HepG2 (cell line): ENCODE data around the gene MTX1. TPM values are rescaled to one million over a fixed set of nuclear protein-coding genes. Genes with fewer than 3 reads are reported as not detected.
A peak's percentile ranks its signal among the peaks of the same experiment; 100 is the strongest.

Source experiments
- AGO2 ChIP-seq: fragments of 200-400 bp; formaldehyde crosslinking; optimal IDR thresholded peaks from 2 replicates; pipeline ENCODE3; 2017; ENCODE audit warnings: mild to moderate bottlenecking, low read depth, low read length, moderate library complexity
- EHMT2 ChIP-seq: fragments of 200-600 bp; sonication (generic); IDR thresholded peaks from 2 replicates; pipeline ENCODE4 v1.7.0; 2017; ENCODE audit warnings: antibody characterized with exemption, low read depth, low read length, borderline replicate concordance
- KLF11 ChIP-seq: IDR thresholded peaks from 2 replicates; pipeline ENCODE4 v1.6.1; 2016; ENCODE audit warnings: missing compliant biosample characterization
- NKX3-1 ChIP-seq: sonication (generic); formaldehyde crosslinking; IDR thresholded peaks from 2 replicates; pipeline ENCODE4 v1.5.0; 2020; ENCODE audit warnings: missing genetic modification reagents
- ONECUT2 ChIP-seq: sonication (generic); formaldehyde crosslinking; IDR thresholded peaks from 2 replicates; pipeline ENCODE4 v1.4.0; 2020; ENCODE audit warnings: missing genetic modification reagents
- PHF8 ChIP-seq: sonication (generic); formaldehyde crosslinking; IDR thresholded peaks from 2 replicates; pipeline ENCODE4 v1.5.0; 2020; ENCODE audit warnings: missing genetic modification reagents
- RAD51 ChIP-seq: fragments of 450-650 bp; IDR thresholded peaks from 2 replicates; pipeline ENCODE4 v1.6.1; 2016; ENCODE audit warnings: borderline replicate concordance
- RORA ChIP-seq: sonication (generic); formaldehyde crosslinking; IDR thresholded peaks from 2 replicates; pipeline ENCODE4 v1.5.0; 2020; ENCODE audit warnings: mild to moderate bottlenecking, missing genetic modification reagents, moderate library complexity
- TBX2 ChIP-seq: sonication (generic); formaldehyde crosslinking; IDR thresholded peaks from 2 replicates; pipeline ENCODE4 v1.5.0; 2020; ENCODE audit warnings: missing genetic modification reagents, mild to moderate bottlenecking, borderline replicate concordance
- U2AF1 ChIP-seq: fragments of 200-400 bp; formaldehyde crosslinking; optimal IDR thresholded peaks from 2 replicates; pipeline ENCODE3; 2017; ENCODE audit warnings: mild to moderate bottlenecking, low read depth, low read length
- XBP1 ChIP-seq: sonication (generic); formaldehyde crosslinking; IDR thresholded peaks from 2 replicates; pipeline ENCODE4 v1.5.0; 2020; ENCODE audit warnings: missing genetic modification reagents
- YEATS2 ChIP-seq: sonication (generic); formaldehyde crosslinking; IDR thresholded peaks from 2 replicates; pipeline ENCODE4 v1.4.0; 2020; ENCODE audit warnings: missing genetic modification reagents, borderline replicate concordance
- ZFYVE20 ChIP-seq: sonication (generic); formaldehyde crosslinking; IDR thresholded peaks from 2 replicates; pipeline ENCODE4 v1.8.0; 2023; ENCODE audit warnings: low read depth, mild to moderate bottlenecking, moderate library complexity, missing genetic modification reagents, borderline replicate concordance
- ZNF12 ChIP-seq: sonication (generic); formaldehyde crosslinking; IDR thresholded peaks from 2 replicates; pipeline ENCODE4 v1.5.0; 2020; ENCODE audit warnings: missing genetic modification reagents
- ZNF232 ChIP-seq: sonication (generic); formaldehyde crosslinking; IDR thresholded peaks from 2 replicates; pipeline ENCODE4 v1.4.0; 2020; ENCODE audit warnings: missing genetic modification reagents, borderline replicate concordance
- ZNF282 ChIP-seq: fragments of 450-650 bp; IDR thresholded peaks from 2 replicates; pipeline ENCODE4 v1.6.1; 2018; ENCODE audit not compliant: partially characterized antibody
- ZNF547 ChIP-seq: sonication (generic); formaldehyde crosslinking; IDR thresholded peaks from 2 replicates; pipeline ENCODE4 v1.5.1; 2020; ENCODE audit warnings: mild to moderate bottlenecking, missing genetic modification reagents
- ZNF850 ChIP-seq: sonication (generic); formaldehyde crosslinking; conservative IDR thresholded peaks from 2 replicates; pipeline ENCODE4 v1.9.0; 2021; ENCODE audit warnings: mild to moderate bottlenecking, missing genetic modification reagents
- ZNF878 ChIP-seq: sonication (generic); formaldehyde crosslinking; IDR thresholded peaks from 2 replicates; pipeline ENCODE4 v1.8.1; 2023; ENCODE audit warnings: mild to moderate bottlenecking, missing genetic modification reagents, moderate library complexity
- polyA plus RNA-seq, 8 experiments: library from polyadenylated mRNA; depleted of rRNA in 3 of 8; stranded (reverse) in 7 of 8; unstranded in 1 of 8; fragments of >200 nt; fragmentation: Illumina TruSeq in 4 of 8; extraction: Trizol in 4 of 8; gene quantifications; 2 replicates each; pipeline versions ENCODE4 v1.2.1 to v1.2.3, GENCODE V29; 2011 to 2016; ENCODE audit warnings: low read depth in 4 of 8, missing spikeins in 1 of 8, mixed read lengths in 1 of 8; ENCODE audit not compliant: insufficient read depth in 1 of 8
- total RNA-seq, 5 experiments: library from RNA; depleted of rRNA; stranded (reverse); fragments of >200 nt; fragmentation: Illumina TruSeq; extraction: Trizol; gene quantifications; 2 replicates each; pipeline ENCODE4 v1.2.3, GENCODE V29; 2016; ENCODE audit warnings: low read depth in 1 of 5
- TF ChIP-seq, protein P1 (sequence below), 2 experiments: sonication (generic) in 1 of 2; formaldehyde crosslinking in 1 of 2; IDR thresholded peaks; 2 replicates each; pipeline versions ENCODE4 v1.5.1 to v1.6.1; 2011 to 2020; ENCODE audit warnings: borderline replicate concordance in 1 of 2, low read depth in 1 of 2, low read length in 1 of 2, mild to moderate bottlenecking in 1 of 2, missing genetic modification reagents in 1 of 2, moderate library complexity in 1 of 2
- TF ChIP-seq, protein P2 (sequence below): sonication (generic); formaldehyde crosslinking; IDR thresholded peaks from 2 replicates; pipeline ENCODE4 v1.5.0; 2020; ENCODE audit warnings: mild to moderate bottlenecking, missing genetic modification reagents
- TF ChIP-seq, protein P3 (sequence below): IDR thresholded peaks from 2 replicates; pipeline ENCODE4 v1.6.1; 2016; ENCODE audit warnings: missing genetic modification reagents, missing compliant biosample characterization
- TF ChIP-seq, protein P4 (sequence below): sonication (generic); formaldehyde crosslinking; IDR thresholded peaks from 2 replicates; pipeline ENCODE4 v1.5.0; 2020; ENCODE audit warnings: missing genetic modification reagents
- TF ChIP-seq, protein P5 (sequence below): IDR thresholded peaks from 2 replicates; pipeline ENCODE4 v1.6.1; 2016; ENCODE audit warnings: missing biosample characterization, missing genetic modification reagents, low read depth

Gene MTX1
- total and polyA plus RNA-seq, 2 of the 13 experiments (the other 11 are each of a cell fraction or from before 2014, with no cell fraction given): 64.5 to 72.6 TPM

DNA sequence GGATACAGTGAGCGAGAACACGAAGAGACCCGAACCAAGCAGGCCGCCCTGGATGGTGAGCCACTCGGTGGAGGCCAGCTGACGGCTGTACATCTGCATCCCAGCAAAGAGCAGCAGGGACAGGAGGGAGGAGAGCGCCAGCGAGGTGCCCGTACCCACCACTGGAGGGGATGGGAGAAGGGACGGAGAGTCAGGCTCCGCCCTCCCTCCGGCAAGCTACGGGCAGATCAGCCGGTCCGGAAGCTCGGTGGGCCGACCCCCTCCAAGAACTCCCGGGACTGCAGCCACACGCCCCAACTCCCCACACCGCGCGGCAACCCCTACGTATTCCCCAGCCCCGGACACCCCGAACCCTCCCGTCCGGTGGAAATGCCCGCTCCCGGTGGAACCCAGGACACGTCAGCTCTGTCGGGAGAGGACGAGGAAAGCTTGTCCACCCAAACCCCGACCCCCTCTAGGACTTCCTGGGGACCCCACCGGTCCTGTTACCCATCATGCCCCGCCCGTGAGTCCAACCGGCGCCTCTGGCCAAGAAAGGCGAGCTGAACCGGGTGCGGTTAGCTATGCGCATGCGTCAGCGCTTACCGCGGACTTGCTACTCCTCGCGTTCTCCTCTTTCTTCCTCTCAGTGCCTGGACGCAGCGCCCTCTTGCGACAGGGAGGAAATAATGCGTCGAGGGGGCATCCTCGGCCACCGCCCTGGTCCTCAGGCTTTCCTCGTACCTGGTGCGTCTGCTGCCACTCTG lies 35.6 kb upstream of the MTX1 start, which contains the start of gene KRTCAP2 (continued):
- TF ChIP-seq ZNF12 (CRISPR knock-in tag): no peak
- TF ChIP-seq RORA (CRISPR knock-in tag): no peak
- 0 out of 2 replicates have a peak, but pooled peaks have one; percentile 52 for TF ChIP-seq NKX3-1 (CRISPR knock-in tag)
- peak; percentile 93 for TF ChIP-seq AGO2
- TF ChIP-seq, protein P1, sequence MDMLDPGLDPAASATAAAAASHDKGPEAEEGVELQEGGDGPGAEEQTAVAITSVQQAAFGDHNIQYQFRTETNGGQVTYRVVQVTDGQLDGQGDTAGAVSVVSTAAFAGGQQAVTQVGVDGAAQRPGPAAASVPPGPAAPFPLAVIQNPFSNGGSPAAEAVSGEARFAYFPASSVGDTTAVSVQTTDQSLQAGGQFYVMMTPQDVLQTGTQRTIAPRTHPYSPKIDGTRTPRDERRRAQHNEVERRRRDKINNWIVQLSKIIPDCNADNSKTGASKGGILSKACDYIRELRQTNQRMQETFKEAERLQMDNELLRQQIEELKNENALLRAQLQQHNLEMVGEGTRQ (IDR thresholded peaks at IDR 0.05; ENCODE audit: low read depth, low read length): no peak
- TF ChIP-seq, protein P1 (CRISPR knock-in tag; IDR thresholded peaks at IDR 0.05; ENCODE audit: borderline replicate concordance): no peak; the same call in 1 of the 2 replicates
- TF ChIP-seq PHF8 (CRISPR knock-in tag): peak; percentile 78
- TF ChIP-seq RAD51: no peak
- TF ChIP-seq ZNF878 (CRISPR knock-in tag): no peak
- TF ChIP-seq YEATS2: peak; percentile 97; the same call in 1 of the 2 replicates
- TF ChIP-seq ONECUT2 (CRISPR knock-in tag): 0 out of 2 replicates have a peak, but pooled peaks have one; percentile 22
- TF ChIP-seq ZNF547 (CRISPR knock-in tag): peak; percentile 65; the same call in 1 of the 2 replicates
- TF ChIP-seq XBP1 (CRISPR knock-in tag): no peak
- peak; percentile 76 for TF ChIP-seq TBX2 (CRISPR knock-in tag)
- TF ChIP-seq, protein P2, sequence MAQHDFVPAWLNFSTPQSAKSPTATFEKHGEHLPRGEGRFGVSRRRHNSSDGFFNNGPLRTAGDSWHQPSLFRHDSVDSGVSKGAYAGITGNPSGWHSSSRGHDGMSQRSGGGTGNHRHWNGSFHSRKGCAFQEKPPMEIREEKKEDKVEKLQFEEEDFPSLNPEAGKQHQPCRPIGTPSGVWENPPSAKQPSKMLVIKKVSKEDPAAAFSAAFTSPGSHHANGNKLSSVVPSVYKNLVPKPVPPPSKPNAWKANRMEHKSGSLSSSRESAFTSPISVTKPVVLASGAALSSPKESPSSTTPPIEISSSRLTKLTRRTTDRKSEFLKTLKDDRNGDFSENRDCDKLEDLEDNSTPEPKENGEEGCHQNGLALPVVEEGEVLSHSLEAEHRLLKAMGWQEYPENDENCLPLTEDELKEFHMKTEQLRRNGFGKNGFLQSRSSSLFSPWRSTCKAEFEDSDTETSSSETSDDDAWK (CRISPR knock-in tag): no peak
- TF ChIP-seq U2AF1: no peak
- TF ChIP-seq, protein P3, sequence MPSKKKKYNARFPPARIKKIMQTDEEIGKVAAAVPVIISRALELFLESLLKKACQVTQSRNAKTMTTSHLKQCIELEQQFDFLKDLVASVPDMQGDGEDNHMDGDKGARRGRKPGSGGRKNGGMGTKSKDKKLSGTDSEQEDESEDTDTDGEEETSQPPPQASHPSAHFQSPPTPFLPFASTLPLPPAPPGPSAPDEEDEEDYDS (CRISPR knock-in tag): peak; percentile 48
- 0 out of 2 replicates have a peak, but pooled peaks have one; percentile 37 for TF ChIP-seq ZNF232 (CRISPR knock-in tag)
- no peak for TF ChIP-seq ZNF282
- TF ChIP-seq, protein P4, sequence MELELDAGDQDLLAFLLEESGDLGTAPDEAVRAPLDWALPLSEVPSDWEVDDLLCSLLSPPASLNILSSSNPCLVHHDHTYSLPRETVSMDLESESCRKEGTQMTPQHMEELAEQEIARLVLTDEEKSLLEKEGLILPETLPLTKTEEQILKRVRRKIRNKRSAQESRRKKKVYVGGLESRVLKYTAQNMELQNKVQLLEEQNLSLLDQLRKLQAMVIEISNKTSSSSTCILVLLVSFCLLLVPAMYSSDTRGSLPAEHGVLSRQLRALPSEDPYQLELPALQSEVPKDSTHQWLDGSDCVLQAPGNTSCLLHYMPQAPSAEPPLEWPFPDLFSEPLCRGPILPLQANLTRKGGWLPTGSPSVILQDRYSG (CRISPR knock-in tag): no peak
- TF ChIP-seq EHMT2: no peak
- no peak for TF ChIP-seq KLF11 (CRISPR knock-in tag)
- TF ChIP-seq ZNF850: no peak
- TF ChIP-seq, protein P5, sequence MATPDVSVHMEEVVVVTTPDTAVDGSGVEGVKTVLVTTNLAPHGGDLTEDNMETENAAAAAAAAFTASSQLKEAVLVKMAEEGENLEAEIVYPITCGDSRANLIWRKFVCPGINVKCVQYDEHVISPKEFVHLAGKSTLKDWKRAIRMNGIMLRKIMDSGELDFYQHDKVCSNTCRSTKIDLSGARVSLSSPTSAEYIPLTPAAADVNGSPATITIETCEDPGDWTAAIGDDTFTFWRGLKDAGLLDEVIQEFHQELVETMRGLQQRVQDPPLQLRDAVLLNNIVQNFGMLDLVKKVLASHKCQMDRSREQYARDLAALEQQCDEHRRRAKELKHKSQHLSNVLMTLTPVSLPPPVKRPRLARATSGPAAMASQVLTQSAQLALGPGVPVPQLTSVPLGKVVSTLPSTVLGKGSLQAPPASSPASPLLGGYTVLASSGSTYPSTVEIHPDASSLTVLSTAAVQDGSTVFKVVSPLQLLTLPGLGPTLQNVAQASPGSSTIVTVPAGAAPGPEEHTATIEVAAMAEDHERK: 0 out of 2 replicates have a peak, but pooled peaks have one; percentile 41
- 0 out of 2 replicates have a peak, but pooled peaks have one; percentile 46 for TF ChIP-seq ZFYVE20 (CRISPR knock-in tag)
